HG03354 (cell line): ENCODE results near the gene FAT1.

ENCODE experiments used
- ATAC-seq: cut with Tn5 transposase; IDR thresholded peaks from one replicate; pipeline ENCODE4 v1.9.1; 2021; ENCODE audit warnings: mild to moderate bottlenecking; ENCODE audit not compliant: unreplicated experiment, poor library complexity, severe bottlenecking

FAT1 gene

DNA sequence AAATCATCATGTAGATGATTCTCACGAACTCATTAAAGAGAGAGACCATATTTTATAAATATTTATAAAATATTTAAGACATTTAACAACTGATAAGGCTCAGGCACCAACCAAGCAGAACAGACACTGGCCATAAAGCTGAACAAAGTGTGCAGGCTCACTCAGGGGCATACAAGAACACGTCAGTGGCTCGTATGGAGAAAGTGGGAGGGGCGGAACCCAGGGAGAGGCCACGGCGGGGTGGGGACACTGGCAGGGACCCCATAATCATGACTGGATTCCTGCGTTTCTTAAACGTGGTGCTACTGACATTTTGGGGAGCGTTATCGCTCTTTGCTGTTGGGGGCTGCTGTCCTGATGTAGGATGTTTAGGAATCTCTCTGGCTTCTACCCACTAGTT, 31.3 kb upstream of the FAT1 start:
- ATAC-seq = no peak

DNA sequence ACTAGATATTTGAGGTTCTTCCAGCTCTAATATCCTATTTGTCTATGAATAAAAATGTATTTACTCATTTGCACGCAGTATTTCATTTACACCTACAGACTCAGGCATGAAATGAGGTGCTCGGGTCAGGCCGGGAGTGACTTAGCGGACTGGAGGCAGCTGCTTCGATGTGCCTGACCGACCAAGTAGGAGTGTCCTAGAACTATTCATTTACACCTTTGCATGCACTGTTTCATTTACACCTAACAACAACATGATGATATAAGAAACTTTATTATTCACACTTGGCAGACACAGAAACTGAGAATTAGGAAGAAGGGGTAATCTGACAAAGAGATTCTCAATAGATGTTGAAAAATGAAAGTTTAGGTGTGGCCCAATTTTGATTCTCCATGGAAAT, 28.7 kb upstream of the FAT1 start:
- ATAC-seq = no peak

DNA sequence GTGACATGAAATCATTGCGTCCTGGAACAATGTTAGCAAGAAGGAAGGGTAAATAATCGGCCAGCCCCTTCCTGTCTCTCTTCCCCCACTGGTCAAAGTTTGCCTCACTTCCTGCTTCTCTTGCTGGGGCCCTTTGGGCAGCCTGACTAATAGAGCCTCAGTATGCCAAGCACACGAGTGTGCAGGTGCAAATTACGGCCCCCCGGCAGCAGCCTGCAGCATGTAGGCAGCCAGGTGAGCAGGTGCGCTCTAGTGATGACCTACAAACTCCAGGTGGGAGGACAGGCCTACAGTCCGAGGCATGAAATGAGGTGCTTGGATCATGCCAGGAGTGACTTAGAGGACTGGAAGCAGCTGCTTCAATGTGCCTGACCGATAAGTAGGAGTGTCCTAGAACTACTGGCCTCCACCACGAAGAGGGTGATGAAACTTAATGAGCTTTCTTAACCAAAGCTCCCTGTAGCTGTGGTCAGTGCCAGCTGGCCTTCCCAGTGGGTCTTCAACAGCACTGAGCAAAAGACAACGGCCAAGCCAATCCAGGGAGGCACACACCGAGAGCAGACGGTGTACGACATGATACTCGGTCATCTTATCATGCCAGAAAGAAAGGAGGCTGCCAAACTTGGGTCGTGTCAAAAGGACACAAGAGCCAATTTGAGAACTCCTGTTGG, 26.1 kb upstream of the FAT1 start:
- no peak for ATAC-seq

DNA sequence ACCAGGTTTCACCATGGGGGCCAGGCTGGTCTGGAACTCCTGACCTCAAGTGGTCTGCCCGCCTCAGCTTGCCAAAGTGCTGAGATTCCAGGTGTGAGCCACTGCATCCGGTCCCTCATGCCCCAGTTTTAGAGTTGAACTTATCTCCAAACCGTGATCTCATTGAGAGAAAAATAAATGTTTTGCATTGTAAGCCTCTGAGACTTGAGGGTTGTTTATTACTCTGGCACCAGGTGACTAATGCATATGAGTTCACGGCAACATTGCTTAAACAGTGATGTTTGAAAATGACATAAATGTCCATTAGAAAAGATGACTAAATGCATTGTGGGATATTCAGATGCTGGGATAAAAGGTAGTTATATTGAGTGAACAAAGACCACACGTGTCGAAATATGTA, 22.9 kb upstream of the FAT1 start:
- no peak for ATAC-seq

DNA sequence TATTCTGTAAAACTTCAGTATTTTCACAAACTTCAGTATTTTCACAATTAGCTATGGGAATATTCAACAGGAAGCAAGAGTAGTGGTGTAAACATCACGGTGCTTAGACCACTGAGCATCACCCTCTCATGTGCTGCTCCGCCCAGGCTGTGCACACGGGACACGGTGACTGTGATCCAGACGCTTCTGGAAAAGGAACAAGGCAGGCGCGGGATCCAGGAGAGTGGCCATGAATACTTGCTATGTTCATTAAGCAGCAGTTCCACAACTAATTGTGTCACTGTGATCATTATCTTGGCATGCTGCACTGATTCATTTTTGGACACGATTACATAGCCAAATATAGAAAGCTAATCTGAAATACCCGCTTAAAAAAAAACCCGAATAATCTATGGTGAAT, 19.6 kb upstream of the FAT1 start:
- ATAC-seq = no peak

DNA sequence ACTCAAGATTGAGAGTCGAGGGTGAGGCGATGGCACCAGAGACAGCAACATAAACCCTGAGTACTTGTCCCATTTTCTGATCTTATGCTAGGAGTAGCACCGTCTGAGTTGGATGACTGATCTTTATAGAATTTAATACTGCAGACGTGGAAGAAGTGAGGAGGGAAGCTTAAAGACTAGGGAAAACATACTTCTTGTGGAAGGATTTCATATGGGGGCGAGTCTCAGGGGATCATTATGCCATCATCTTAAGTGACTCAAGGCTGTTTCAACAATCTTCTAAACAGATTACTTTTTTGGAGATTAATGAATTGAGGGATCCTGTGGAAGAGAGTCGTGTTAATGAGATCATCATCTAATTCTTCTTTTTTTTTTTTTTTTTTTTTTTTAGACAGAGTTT, 17.2 kb upstream of the FAT1 start:
- no peak for ATAC-seq

DNA sequence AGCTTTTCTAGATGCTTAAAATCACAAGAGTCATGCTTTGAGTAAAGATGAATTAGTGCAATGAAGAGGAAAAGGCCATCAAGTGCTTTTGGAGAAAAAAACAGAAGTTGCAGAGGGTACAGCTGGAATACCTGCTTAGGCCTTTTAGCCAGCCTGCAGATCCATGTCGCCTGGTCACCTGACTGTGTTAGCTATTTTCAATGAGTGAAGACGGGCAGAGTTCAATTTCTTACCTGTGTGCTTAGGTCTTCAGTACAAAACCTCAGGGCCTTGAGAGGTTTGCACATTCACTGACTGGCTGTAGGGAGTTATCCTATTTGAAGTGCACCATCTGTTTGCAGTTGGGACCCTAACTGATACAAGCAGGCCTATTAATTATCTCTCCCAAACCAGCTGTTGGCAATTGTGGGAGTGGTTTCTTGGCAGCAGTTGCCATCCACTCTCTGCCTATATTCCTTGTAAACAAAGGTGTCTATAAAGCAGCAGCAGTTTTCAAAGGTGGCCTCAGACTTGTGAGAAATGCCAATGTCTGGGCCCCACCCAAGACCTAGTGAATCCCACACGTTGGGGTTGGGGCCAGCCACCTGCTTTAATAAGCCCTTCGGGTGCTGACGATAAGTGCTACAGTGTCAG, 16.3 kb upstream of the FAT1 start:
- ATAC-seq = no peak

DNA sequence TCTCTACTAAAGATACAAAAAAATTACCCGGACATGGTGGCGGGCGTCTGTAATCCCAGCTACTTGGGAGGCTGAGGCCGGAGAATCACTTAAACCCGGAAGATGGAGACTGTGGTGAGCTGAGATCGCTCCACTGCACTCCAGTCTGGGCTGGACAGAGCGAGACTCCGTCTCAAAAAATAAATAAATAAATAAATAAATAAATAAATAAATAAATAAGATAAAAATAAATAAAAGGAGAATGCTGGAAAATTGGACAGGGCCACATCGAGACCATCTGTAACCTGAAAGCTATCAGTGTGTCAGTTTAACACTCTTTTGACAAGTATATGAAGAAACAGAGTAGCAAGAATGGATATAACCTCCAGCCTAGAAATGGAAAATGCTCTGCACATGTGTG, 15.7 kb upstream of the FAT1 start:
- ATAC-seq = no peak

DNA sequence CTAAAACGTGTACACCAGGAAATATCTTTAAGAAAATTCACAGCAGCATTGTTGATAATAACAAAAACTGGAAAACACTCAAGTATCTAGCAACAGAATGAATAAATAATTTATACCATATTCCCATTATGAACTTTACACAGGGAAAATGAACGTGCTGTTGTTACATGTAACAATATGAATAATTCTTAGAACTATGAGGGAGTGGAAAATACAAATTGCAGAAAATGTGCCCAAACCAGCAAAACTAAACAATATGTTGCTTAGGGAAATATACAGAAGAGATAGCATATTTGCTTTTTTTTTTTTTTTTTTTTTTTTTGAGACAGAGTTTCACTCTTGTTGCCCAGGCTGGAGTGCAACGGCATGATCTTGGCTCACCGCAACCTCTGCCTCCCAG, 14.8 kb upstream of the FAT1 start:
- no peak for ATAC-seq

DNA sequence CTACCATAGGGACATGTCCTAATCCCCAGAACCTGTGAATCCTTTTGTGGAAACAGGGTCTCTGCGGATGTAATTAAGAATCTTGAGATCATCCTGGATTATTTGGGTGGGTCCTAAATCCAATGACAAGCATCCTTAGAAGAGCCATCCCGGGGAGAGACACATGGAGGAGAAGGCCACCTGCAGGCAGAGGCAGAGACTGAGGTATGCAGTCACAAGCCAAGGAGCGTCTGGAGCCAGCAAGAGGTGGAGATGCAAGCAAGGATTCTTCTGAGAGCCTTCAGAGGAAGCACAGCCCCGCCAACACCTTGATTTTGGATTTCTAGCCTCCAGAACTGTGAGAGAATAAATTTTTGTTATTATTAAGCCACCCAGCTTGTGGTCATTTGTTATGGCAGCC, 13.8 kb upstream of the FAT1 start:
- ATAC-seq = no peak

DNA sequence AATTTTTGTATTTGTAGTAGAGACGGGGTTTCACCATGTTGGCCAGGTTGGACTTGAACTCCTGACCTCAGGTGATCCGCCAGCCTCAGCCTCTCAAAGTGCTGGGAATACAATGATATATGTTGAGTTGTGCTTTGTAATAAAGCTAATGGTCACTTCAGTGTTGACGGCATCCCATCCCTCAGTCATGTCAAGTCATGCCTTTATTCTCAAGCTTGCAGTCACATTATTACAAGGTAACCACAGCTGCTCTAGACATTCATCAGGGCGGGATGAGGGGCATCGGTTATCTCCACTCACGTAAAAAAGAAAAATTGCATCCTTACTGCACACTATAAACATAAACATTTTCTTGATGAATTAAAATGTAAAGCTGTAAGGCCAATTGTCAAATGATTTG, 12.8 kb upstream of the FAT1 start:
- ATAC-seq = no peak

DNA sequence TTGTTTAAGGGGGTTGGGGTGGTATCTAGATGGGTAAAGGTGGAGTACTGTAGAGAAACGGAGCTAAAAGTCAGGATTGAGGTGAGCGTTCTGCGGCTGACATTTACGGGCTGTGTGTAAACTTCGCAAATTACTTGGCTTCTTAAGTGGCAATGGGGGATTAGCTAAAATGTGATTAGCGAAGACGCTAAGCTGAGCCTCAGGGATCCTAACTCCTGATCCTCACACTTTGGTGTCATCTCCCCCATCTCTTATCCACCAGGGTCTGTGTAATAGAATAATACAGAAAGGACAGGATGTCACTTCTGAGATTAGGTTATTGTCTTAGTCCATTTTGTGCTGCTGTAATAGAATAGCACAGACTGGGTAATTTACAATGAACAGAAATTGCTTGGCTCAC, 10.6 kb upstream of the FAT1 start:
- ATAC-seq = no peak

DNA sequence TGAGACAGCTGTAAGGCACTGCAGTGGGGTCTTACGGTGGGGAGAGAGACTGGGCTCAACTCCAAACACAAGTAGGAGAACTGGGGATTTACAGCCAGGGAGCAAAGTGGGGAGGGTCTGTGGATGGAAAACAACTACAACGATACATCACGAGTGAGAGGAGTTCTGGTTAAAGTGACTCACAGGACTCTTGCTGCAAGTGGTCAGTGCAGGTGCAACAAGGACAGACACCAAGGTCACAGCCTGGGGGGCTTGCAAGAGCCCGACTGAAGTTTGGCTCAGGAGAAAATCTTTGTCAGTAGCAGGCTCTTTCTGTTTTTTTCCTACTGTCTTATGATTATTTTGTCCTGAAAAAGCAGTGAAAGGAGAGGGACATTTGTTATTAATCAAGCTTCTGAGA, 10.1 kb upstream of the FAT1 start:
- ATAC-seq = no peak

DNA sequence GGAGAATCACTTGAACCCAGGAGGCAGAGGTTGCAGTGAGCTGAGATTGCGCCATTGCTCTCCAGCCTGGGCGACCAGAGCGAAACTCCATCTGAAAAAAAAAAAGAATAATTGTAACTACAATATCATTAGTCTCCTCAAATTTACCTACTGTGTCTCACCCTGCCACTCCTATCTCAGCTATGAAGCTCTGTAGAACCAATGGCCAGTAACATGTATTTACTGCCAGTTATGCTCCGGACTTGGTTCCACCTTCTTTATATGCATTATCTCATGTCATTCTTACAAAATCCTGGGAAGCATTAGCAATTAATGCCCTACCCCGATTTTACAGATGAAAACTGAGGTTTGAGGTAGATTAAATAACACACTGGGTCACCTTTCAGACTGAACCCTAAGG, 7.0 kb upstream of the FAT1 start:
- ATAC-seq = no peak

DNA sequence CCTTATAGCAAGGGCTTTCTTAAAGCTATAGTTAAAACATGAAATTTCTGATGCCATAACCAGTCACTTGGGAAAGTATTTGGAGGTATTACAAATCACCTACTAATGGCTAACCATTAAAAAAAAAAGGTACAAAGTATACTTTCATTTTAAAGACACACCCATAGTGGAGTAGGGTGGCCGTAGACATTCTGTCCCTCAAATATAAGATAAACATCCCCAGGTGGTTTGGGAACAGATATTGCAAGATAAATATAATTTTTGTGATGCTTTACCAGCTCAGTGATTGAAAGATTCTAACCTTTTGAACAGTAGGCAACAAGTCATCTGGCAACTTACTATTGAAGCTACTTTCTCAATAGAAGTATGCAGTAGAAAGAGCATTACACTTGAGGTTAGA, 6.2 kb upstream of the FAT1 start:
- ATAC-seq = no peak

DNA sequence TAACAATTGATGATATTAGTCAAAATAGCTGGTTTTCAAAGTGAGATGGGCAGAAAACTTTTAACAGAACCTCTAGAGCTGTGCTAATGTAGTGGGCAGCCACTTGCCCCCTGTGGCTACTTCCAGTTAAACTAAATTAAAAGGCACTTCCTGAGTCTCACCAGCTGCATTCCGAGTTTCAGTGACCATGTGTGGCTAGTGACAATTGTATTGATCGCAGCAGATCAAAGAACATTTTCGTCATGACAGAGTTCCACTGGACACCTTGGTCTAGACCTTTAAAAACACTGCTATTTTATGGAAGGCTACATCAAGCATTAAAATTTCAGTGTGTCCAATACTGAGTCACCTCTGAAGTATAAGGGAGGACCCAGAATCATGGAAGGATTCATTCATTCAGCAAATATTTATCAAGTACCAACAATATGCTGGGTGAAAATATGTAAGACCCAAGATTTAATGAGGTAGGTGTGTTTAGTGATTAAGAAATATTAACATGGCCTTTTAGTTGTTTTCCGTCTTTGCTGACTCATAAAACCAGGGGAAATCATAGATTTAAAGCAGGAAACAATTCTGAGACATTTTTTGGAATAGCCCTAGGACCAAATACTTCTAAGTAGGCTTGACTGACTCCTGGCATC, 5.1 kb upstream of the FAT1 start:
- no peak for ATAC-seq

DNA sequence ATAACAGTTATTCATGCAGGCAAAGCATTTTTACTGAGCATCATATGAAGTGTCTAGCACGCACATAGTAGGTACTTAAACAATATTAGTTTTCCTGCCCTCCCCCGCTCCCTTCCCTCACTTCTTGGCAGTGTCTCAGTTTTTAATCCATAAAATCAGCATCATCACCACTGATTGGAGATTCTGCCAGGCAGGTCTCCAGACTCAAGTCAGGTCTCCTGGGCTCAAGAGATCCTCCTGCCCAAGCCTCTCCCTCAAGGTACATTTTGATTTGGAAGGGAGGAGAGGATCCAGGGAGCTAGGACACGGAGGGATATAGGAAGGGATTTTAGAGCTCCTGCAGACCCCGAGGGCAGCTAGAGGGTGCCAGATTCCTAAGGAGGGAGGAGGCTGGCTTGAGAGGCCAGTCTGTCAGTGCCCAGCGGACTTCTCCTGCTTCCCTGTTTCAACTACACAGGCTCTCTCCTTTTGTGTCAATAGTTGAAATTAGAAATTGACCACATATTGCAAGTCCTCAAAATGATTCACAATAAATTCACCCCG, 4.4 kb upstream of the FAT1 start:
- no peak for ATAC-seq

DNA sequence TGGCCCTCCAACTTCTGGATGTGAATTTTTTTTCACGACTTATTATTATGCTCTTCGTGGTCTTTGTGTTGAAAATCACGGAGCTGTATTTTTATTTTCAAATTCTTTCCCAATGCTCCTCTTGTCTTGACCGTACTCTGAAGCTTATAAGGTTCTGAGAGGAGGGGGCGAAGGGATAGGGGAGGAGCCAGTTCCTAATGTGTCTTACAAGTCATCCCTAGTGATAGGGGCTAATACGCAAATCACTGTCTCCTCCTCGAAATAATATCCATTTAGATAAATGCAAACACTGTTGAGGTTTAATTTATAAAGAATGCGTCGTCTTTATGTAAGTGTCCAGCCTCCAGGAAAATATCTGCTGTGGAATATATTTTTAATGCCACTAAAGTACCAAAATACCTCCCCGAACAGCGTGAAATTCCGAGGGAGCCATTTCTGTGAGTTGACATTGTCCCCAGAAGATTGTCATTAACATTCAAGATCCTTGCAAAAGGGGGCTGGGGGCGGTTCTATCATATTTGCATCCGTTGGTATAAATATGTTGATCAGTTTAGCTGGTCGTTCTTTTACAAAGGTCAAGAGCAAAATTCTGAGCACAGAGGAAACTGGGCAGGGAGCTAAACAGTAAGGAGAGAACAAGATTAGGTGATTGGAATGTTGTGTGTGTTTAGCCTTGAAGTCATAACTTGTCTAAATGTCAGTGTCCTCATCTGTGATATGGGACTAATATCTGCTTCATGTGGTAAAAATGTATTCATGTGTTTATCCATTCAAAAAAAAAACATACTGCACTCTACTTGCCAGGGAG, 3.7 kb upstream of the FAT1 start:
- ATAC-seq = no peak

DNA sequence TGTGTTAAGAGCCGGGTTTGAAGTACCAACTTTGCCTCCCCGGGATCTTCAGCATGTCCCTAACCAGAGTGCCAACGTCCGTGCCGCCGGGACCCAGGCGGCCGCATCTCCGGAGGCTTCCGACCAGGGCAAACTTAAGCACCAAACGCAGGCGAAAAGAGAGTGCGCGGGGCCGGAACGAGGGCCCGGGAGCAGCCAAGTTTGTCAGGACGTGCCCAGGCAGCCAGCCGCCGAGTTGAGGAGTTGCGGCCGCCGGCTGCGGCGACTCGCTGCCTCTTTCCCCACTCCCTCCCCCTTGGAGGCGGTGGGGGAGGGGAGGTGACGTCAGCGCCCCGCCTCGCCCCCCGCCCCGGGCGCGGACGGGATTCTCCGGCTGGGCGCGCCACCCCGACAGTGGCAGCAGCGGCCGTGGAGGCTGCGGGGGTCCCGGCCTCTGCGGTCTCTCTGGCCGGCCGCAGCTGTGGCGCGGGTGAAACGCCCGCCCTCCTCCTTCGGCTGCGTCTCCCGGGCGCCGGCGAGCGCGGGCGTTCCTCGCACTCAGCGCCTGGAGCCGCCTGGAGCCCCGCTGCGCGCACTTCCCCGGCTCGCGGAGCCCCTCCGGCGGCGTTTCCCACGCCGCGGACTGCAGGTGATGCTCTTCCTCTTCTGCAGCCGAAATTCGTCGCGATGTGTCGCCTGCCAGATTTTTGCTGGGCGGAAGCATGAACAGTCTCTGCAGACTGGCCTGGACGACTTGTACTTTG, 2.9 kb upstream of the FAT1 start:
- no peak for ATAC-seq
